Right atrium auricular region (tissue), 2 donors: ENCODE results near the gene LCE1E. TPM values are rescaled to one million over a fixed set of nuclear protein-coding genes. Genes with fewer than 3 reads are reported as not detected.

Experiments
- DNase-seq: peaks from one replicate; pipeline ENCODE4 v3.0.0-alpha.2; 2019; ENCODE audit warnings: low spot score
- H3K27ac ChIP-seq, 2 donors: fragments of 200-600 bp; sonication (generic); 1 replicate in 1 of 2; 2 replicates in 1 of 2; pipeline ENCODE4 v1.5.1; 2016 to 2019
- H3K27me3 ChIP-seq, 2 donors: fragments of 200-600 bp; sonication (generic); one replicate each; pipeline versions ENCODE4 v1.5.1 to v1.6.0; 2017 to 2019
- H3K36me3 ChIP-seq: fragments of 200-600 bp; sonication (generic); one replicate; pipeline ENCODE4 v1.5.1; 2016
- H3K4me1 ChIP-seq, 2 donors: fragments of 200-600 bp; sonication (generic); one replicate each; pipeline versions ENCODE4 v1.5.1 to v1.6.0; 2017 to 2019
- H3K4me3 ChIP-seq, 2 donors: fragments of 200-600 bp; sonication (generic); 1 replicate in 1 of 2; 2 replicates in 1 of 2; pipeline ENCODE4 v1.5.1; 2017 to 2019; ENCODE audit warnings: mild to moderate bottlenecking in 1 of 2, moderate library complexity in 1 of 2
- H3K9me3 ChIP-seq, 2 donors: fragments of 200-600 bp; sonication (generic); one replicate each; pipeline ENCODE4 v1.5.1; 2019
- total RNA-seq, 2 donors: library from RNA; depleted of rRNA; stranded (reverse); fragments of >200 nt; gene quantifications; one replicate each; pipeline ENCODE4 v1.1.0, GENCODE V29; 2016
- TF ChIP-seq, protein P1 (sequence below), 2 donors: fragments of 200-600 bp; sonication (generic); IDR thresholded peaks; one replicate each; pipeline ENCODE4 v1.5.1; 2019; ENCODE audit warnings: antibody characterized with exemption in 2 of 2

Gene LCE1E
- total RNA-seq, 2 donors from 2014 or later = not detected

DNA sequence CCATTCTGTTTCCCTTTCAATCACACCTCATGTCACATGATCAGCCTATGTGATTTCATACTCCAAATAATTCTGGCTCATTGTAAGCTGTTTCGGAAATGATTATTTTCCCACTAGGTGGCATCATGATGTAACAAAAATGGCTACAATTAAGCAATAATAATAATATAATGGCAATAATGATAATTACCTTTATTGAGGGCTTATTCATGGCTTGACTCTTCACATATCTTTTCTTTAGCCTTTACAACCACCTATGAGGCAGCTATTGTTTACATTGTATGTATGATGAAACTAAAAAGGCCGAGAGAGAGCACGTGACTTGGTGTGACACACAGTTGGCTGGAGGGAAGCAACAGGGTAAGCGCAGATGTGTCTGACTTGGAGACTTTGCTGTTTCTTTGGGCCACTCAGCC, 40.8 kb upstream of the LCE1E start:
- TF ChIP-seq, protein P1, sequence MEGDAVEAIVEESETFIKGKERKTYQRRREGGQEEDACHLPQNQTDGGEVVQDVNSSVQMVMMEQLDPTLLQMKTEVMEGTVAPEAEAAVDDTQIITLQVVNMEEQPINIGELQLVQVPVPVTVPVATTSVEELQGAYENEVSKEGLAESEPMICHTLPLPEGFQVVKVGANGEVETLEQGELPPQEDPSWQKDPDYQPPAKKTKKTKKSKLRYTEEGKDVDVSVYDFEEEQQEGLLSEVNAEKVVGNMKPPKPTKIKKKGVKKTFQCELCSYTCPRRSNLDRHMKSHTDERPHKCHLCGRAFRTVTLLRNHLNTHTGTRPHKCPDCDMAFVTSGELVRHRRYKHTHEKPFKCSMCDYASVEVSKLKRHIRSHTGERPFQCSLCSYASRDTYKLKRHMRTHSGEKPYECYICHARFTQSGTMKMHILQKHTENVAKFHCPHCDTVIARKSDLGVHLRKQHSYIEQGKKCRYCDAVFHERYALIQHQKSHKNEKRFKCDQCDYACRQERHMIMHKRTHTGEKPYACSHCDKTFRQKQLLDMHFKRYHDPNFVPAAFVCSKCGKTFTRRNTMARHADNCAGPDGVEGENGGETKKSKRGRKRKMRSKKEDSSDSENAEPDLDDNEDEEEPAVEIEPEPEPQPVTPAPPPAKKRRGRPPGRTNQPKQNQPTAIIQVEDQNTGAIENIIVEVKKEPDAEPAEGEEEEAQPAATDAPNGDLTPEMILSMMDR (IDR thresholded peaks at IDR 0.05) = no peak
- Histone ChIP-seq H3K27ac (no peak overlapping the region), H3K36me3 (no peaks in the 10 kb centered on the region), H3K27me3 (no peaks in the 10 kb centered on the region), H3K4me3 (no peak overlapping the region), H3K4me1 (no peaks in the 10 kb centered on the region), H3K9me3 (no peaks in the 10 kb centered on the region)
- DNase-seq = no peak

DNA sequence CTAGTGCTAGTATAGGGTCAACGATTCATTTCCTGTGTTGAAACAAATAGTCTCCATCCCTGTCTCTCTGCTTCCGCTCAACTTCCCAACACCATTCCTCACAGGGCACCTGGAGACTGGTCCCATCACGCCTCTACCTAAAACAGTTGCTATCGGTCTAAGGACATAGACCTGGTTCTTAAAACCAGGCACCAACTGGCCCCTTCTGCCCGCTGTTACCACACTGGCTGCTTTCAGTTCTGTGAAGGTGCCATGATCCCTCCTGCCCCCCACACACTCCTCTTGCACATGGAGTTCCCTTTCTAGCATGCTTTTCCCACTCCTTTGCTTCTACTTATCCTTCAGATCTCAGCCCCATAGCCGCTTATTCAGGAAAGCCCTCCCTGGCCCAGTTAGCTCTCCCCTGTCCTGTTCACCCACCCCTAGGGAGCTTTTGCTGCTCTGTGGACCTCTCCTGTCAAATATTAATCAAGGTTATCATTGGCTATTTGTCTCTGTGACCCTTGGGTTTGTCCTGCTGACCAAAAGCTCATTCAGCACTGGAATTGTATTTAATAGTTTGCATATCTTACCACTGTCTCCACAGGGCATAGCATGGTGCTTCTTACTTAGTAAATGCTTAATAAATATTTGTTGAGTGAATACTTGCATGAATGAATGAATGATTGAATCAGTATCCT, 40.2 kb upstream of the LCE1E start:
- Histone ChIP-seq H3K36me3 (no peaks in the 10 kb centered on the region), H3K27ac (no peak overlapping the region), H3K9me3 (no peaks in the 10 kb centered on the region), H3K4me3 (no peak overlapping the region), H3K4me1 (no peaks in the 10 kb centered on the region), H3K27me3 (no peaks in the 10 kb centered on the region)
- DNase-seq = no peak
- TF ChIP-seq, protein P1 (IDR thresholded peaks at IDR 0.05) = no peak

- Histone ChIP-seq H3K9me3 (no peaks in the 10 kb centered on the region), H3K27me3 (no peaks in the 10 kb centered on the region), H3K4me3 (no peak overlapping the region), H3K27ac (no peak overlapping the region), H3K4me1 (no peaks in the 10 kb centered on the region), H3K36me3 (no peaks in the 10 kb centered on the region)
- TF ChIP-seq, protein P1 (IDR thresholded peaks at IDR 0.05) = no peak
- DNase-seq = no peak
Observed at GRCh38 chr1:152747831-152748230, 38.2 kb upstream of the LCE1E start.

- no peak for DNase-seq
- H3K4me3 ChIP-seq = no peak overlapping the region
Observed at GRCh38 chr1:152752225-152752624, 33.8 kb upstream of the LCE1E start.

GRCh38 chr1:152753586-152753985, 32.5 kb upstream of the LCE1E start:
- TF ChIP-seq, protein P1 (IDR thresholded peaks at IDR 0.05) = no peak
- no peak for DNase-seq

More at GRCh38 chr1:152752225-152752624, 33.8 kb upstream of the LCE1E start:
- H3K27me3 ChIP-seq = no peaks in the 10 kb centered on the region
- no peak overlapping the region for H3K27ac ChIP-seq
- H3K36me3 ChIP-seq = no peaks in the 10 kb centered on the region
- no peaks in the 10 kb centered on the region for H3K4me1 ChIP-seq
- no peaks in the 10 kb centered on the region for H3K9me3 ChIP-seq
- TF ChIP-seq, protein P1 (IDR thresholded peaks at IDR 0.05) = no peak

GRCh38 chr1:152756872-152757271, 29.2 kb upstream of the LCE1E start:
- TF ChIP-seq, protein P1 (IDR thresholded peaks at IDR 0.05) = no peak
- Histone ChIP-seq H3K27me3 (no peaks in the 10 kb centered on the region), H3K4me3 (no peak overlapping the region), H3K36me3 (no peaks in the 10 kb centered on the region), H3K27ac (no peak overlapping the region), H3K9me3 (no peaks in the 10 kb centered on the region), H3K4me1 (no peaks in the 10 kb centered on the region)
- no peak for DNase-seq

More at GRCh38 chr1:152753586-152753985, 32.5 kb upstream of the LCE1E start:
- Histone ChIP-seq H3K4me1 (no peaks in the 10 kb centered on the region), H3K9me3 (no peaks in the 10 kb centered on the region), H3K27ac (no peak overlapping the region), H3K27me3 (no peaks in the 10 kb centered on the region), H3K36me3 (no peaks in the 10 kb centered on the region), H3K4me3 (no peak overlapping the region)
